Smooth muscle cell (in vitro differentiated cells): ENCODE data around the gene MDH2. TPM values are rescaled to one million over a fixed set of nuclear protein-coding genes. Genes with fewer than 3 reads are reported as not detected.
"Not testable (repeated sequence)": the region's sequence is repeated elsewhere in the genome, so short reads cannot be mapped to it uniquely, and the experiment has no call there.

Source experiments
- DNase-seq: peaks from one replicate; lab custom pipeline; 2025; ENCODE audit not compliant: unreplicated experiment; lab: John Stamatoyannopoulos, UW
- H2AFZ ChIP-seq: fragments of 200-600 bp; sonication (generic); 2 replicates; pipeline ENCODE4 v1.6.0; 2016; ENCODE audit warnings: antibody characterized with exemption, low read depth, mild to moderate bottlenecking
- H3F3A ChIP-seq: fragments of 200-600 bp; sonication (generic); 2 replicates; pipeline ENCODE4 v1.6.0; 2017; ENCODE audit warnings: antibody characterized with exemption, low read depth
- H3K27ac ChIP-seq: fragments of 200-600 bp; sonication (generic); 2 replicates; pipeline ENCODE4 v1.5.1; 2016; ENCODE audit warnings: low read depth, mild to moderate bottlenecking
- H3K27me3 ChIP-seq: fragments of 200-600 bp; sonication (generic); 2 replicates; pipeline ENCODE4 v1.6.1; 2016; ENCODE audit warnings: low read depth, mild to moderate bottlenecking
- H3K36me3 ChIP-seq: fragments of 200-600 bp; sonication (generic); 2 replicates; pipeline ENCODE4 v1.5.1; 2016; ENCODE audit warnings: low read depth
- H3K4me1 ChIP-seq: fragments of 200-600 bp; sonication (generic); 2 replicates; pipeline ENCODE4 v1.5.1; 2016; ENCODE audit warnings: low read depth
- H3K4me2 ChIP-seq: fragments of 200-600 bp; sonication (generic); 2 replicates; pipeline ENCODE4 v1.6.0; 2016; ENCODE audit warnings: mild to moderate bottlenecking
- H3K4me3 ChIP-seq: fragments of 200-600 bp; sonication (generic); 2 replicates; pipeline ENCODE4 v1.5.1; 2016; ENCODE audit warnings: mild to moderate bottlenecking
- H3K79me2 ChIP-seq: fragments of 200-600 bp; sonication (generic); 2 replicates; pipeline ENCODE4 v1.6.0; 2016; ENCODE audit warnings: low read depth, mild to moderate bottlenecking
- H3K9ac ChIP-seq: fragments of 200-600 bp; sonication (generic); 2 replicates; pipeline ENCODE4 v1.6.0; 2016; ENCODE audit warnings: low read depth
- H3K9me3 ChIP-seq: fragments of 200-600 bp; sonication (generic); replicated peaks from 2 replicates; pipeline ENCODE4 v1.5.1; 2016; ENCODE audit warnings: low read depth
- H4K20me1 ChIP-seq: fragments of 200-600 bp; sonication (generic); 2 replicates; pipeline ENCODE4 v1.6.0; 2016; ENCODE audit warnings: low read depth
- CTCF ChIP-seq: fragments of 200-600 bp; sonication (generic); IDR thresholded peaks from 2 replicates; pipeline ENCODE4 v1.5.1; 2017; ENCODE audit warnings: borderline replicate concordance, mild to moderate bottlenecking, antibody characterized with exemption; ENCODE audit not compliant: insufficient read depth, poor library complexity, severe bottlenecking
- WGBS: methylation state at CpG from one replicate; pipeline ENCODE4 v1.1.7; 2016; ENCODE audit warnings: low lambda C conversion rate; 5-methylcytosine and 5-hydroxymethylcytosine counted together
- polyA plus RNA-seq: library from polyadenylated mRNA; unstranded; fragments of >200 nt; fragmentation: Nextera tagmentation; extraction: Ambion mirVana; gene quantifications from 2 replicates; pipeline ENCODE4 v1.2.1, GENCODE V29; 2016
- total RNA-seq: library from RNA; depleted of rRNA; stranded (reverse); fragments of >200 nt; gene quantifications from 2 replicates; pipeline ENCODE4 v1.2.3, GENCODE V29; 2014

Gene MDH2
- total and polyA plus RNA-seq, 2 experiments from 2014 or later: 57.0 to 216 TPM

- no peak for DNase-seq
- Histone ChIP-seq H3K79me2 (no peaks in the 10 kb centered on the region), H3K4me1 (peaks cover 9% of the 10 kb centered on the region), H3K4me3 (no peak overlapping the region), H3K27me3 (no peaks in the 10 kb centered on the region), H3F3A (peaks cover 2% of the 10 kb centered on the region), H3K4me2 (no peak overlapping the region), H4K20me1 (no peaks in the 10 kb centered on the region), H3K9ac (no peak overlapping the region), H2AFZ (no peak overlapping the region), H3K36me3 (no peaks in the 10 kb centered on the region), H3K9me3 (no peaks in the 10 kb centered on the region), H3K27ac (no peak overlapping the region)
- WGBS: 95% methylated on average over 5 of the region's 5 CpGs
- no peak for TF ChIP-seq CTCF
Measured at GRCh38 chr7:76080204-76080603, 32.3 kb downstream of the MDH2 start.

GRCh38 chr7:76084115-76084514 lies 36.2 kb downstream of the MDH2 start:
- H3K27ac ChIP-seq, H3K4me1 ChIP-seq, H3K9me3 ChIP-seq, H3K27me3 ChIP-seq, DNase-seq, H3K4me2 ChIP-seq, H3F3A ChIP-seq, H3K4me3 ChIP-seq, H2AFZ ChIP-seq, H3K79me2 ChIP-seq, H3K9ac ChIP-seq, H4K20me1 ChIP-seq, H3K36me3 ChIP-seq: not testable (repeated sequence)
- 98% methylated on average over 2 of the region's 2 CpGs for WGBS

- Histone ChIP-seq H3K27me3 (no peaks in the 10 kb centered on the region), H3K4me1 (peaks cover 9% of the 10 kb centered on the region)
- no peak for DNase-seq
Measured at GRCh38 chr7:76086070-76086469, 38.2 kb downstream of the MDH2 start.

GRCh38 chr7:76087362-76087791 lies 39.5 kb downstream of the MDH2 start:
- Histone ChIP-seq H3K27ac (peak overlapping the region; percentile 62), H3K4me2 (peak overlapping the region; percentile 17)
- DNase-seq, H2AFZ ChIP-seq, H3K4me1 ChIP-seq, H4K20me1 ChIP-seq, H3K36me3 ChIP-seq, H3K9me3 ChIP-seq, H3K4me3 ChIP-seq, H3F3A ChIP-seq, H3K9ac ChIP-seq, H3K27me3 ChIP-seq, H3K79me2 ChIP-seq: not testable (repeated sequence)
- whole genome bisulfite sequencing: 13% methylated on average over 5 of the region's 5 CpGs

More at GRCh38 chr7:76086070-76086469, 38.2 kb downstream of the MDH2 start:
- Histone ChIP-seq H3F3A (peaks cover 2% of the 10 kb centered on the region), H2AFZ (no peak overlapping the region), H3K9me3 (no peaks in the 10 kb centered on the region), H4K20me1 (no peaks in the 10 kb centered on the region), H3K36me3 (no peaks in the 10 kb centered on the region), H3K79me2 (no peaks in the 10 kb centered on the region), H3K27ac (no peak overlapping the region), H3K4me3 (no peak overlapping the region), H3K9ac (no peak overlapping the region), H3K4me2 (no peak overlapping the region)
- TF ChIP-seq CTCF: no peak
- WGBS: 93% methylated on average over 4 of the region's 4 CpGs

- Histone ChIP-seq H3K4me1 (no peaks in the 10 kb centered on the region), H3K27me3 (no peaks in the 10 kb centered on the region), H3K27ac (peak overlapping the region; percentile 31), H3K79me2 (no peaks in the 10 kb centered on the region), H3K9me3 (no peaks in the 10 kb centered on the region), H3K4me3 (no peak overlapping the region), H3K4me2 (no peak overlapping the region), H4K20me1 (no peaks in the 10 kb centered on the region), H2AFZ (no peak overlapping the region), H3F3A (no peaks in the 10 kb centered on the region), H3K36me3 (no peaks in the 10 kb centered on the region), H3K9ac (no peak overlapping the region)
- WGBS: 81% methylated on average over 10 of the region's 10 CpGs
- DNase-seq: no peak
- no peak for TF ChIP-seq CTCF
Measured at GRCh38 chr7:76089865-76090475, 42.1 kb downstream of the MDH2 start.
